Measurements from ENCODE around the gene BCL2L12. TPM values are rescaled to one million over a fixed set of nuclear protein-coding genes. Genes with fewer than 3 reads are reported as not detected.
"Not testable (repeated sequence)": the region's sequence is repeated elsewhere in the genome, so short reads cannot be mapped to it uniquely, and the experiment has no call there.

The BCL2L12 gene, protein sequence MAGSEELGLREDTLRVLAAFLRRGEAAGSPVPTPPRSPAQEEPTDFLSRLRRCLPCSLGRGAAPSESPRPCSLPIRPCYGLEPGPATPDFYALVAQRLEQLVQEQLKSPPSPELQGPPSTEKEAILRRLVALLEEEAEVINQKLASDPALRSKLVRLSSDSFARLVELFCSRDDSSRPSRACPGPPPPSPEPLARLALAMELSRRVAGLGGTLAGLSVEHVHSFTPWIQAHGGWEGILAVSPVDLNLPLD
- total RNA-seq (2014; rRNA removed; shearing (Covaris generic)), result 34.3 and 42.5 TPM in 2 replicates

DNA sequence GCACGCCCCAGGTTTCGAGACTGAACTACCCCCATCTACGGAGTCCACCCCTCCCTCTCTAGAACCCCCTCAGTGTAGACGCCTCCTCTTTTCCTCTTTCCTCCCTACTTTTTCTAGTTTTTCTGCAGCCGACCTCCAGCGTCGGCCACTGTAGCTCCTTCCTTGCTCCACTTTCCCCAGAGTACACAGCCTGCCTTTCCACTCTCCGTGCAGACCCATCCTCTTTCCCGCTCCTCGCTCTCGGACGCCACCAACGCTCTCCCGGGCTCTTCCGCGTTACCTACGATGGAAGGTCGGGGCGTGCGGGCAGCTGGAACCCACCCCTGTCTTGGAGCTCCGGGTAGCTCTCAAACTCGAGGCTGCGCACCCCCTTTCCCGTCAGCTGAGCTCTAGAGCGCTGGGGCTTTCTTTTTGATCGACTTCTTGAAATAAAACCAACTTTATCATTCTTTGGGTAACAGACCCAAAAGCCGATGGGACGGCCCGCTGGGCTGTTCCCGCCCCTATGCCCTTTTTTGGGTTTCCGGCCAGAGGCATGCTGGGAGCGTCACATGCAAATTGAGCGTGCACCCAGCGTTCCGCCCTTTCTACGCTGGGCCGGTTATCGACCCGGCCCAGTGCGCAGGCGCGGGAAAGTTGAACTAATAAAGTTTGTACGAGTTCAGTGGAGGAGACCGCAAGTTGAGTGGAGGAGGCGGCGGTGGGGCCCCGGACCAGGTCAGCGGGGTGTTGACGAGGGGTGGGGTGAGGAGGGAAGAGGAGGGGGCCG is at the start of gene BCL2L12, which contains the start of gene IRF3:
TSS of gene BCL2L12 (plus strand) at position 583 of the 769 bp plus-strand sequence. CDS start 760 bp downstream, outside the sequence.
TSS of gene IRF3 (minus strand) at position 507 of the 769 bp plus-strand sequence. CDS start 1,019 bp downstream, outside the sequence.
- peak within 1 kb of the TSS; percentile 90 for H3K4me3 ChIP-seq (ENCODE audit: insufficient read depth, low read depth, low read length)
- H3K27me3 ChIP-seq (ENCODE audit: control insufficient read depth, insufficient read depth, low read length), result no peaks in the 10 kb centered on the region
- peaks cover 29% of the 10 kb centered on the region for H3K36me3 ChIP-seq (replicated peaks; ENCODE audit: control insufficient read depth, insufficient read depth, low read length)
- DNase-seq, result peak; percentile 97

DNA sequence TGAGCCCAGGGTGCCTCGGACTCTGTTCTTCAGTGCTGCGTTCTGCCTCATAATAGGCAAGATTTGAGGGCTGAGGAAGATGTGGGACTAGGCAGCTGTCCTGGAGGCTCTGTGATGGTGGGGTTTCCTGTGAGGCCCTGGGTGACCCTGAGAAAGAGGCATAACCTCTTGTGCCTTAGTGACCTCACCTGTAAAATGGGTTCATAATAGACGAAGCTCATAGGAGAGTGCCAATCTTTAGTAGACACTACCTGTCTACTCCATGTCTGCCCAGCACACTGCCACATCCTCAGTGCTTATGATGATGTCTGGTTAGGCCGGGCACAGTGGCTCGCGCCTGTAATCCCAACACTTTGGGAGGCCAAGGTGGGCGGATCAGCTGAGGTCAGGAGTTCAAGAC is 49.2 kb upstream of the BCL2L12 start:
- H3K36me3 ChIP-seq (replicated peaks; ENCODE audit: control insufficient read depth, insufficient read depth, low read length), result peaks cover 35% of the 10 kb centered on the region
- no peaks in the 10 kb centered on the region for H3K27me3 ChIP-seq (ENCODE audit: control insufficient read depth, insufficient read depth, low read length)
- H3K4me3 ChIP-seq (ENCODE audit: insufficient read depth, low read depth, low read length), result no peak overlapping the region
- no peak for DNase-seq

DNA sequence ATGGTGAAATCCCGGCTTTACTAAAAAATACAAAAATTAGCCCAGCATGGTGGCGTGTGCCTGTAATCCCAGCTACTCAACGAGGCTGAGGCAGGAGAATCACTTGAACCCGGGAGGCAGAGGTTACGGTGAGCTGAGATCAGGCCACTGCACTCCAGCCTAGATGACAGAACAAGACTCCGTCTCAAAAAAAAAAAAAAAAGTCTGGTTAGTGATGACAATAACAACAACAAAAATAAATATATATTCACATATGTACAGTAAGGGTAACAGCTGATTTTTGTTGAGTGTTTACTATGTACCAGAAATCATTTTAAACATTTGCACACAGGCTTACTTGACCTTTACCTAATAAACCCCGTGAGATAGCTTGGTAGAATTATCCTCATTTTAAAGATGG is 48.8 kb upstream of the BCL2L12 start:
- no peaks in the 10 kb centered on the region for H3K27me3 ChIP-seq (ENCODE audit: control insufficient read depth, insufficient read depth, low read length)
- DNase-seq, result no peak
- no peak overlapping the region for H3K4me3 ChIP-seq (ENCODE audit: insufficient read depth, low read depth, low read length)
- H3K36me3 ChIP-seq (replicated peaks; ENCODE audit: control insufficient read depth, insufficient read depth, low read length), result peaks cover 38% of the 10 kb centered on the region

DNA sequence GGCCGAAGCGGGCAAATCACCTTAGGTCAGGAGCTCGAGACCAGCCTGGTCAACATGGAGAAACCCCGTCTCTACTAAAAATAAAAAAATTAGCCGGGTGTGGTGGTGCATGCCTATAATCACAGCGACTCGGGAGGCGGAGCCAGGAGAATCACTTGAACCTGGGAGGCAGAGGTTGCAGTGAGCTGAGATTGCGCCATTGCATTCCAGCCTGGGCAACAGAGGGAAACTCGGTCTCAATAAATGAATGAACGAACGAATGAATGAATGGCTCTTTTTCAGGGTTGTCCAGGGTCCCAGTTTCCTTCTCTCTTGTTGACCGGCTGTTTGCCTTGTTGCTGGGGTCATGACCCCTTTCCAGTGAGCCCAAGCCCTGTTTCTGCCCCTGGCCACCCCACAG is 47.9 kb upstream of the BCL2L12 start:
- H3K27me3 ChIP-seq (ENCODE audit: control insufficient read depth, insufficient read depth, low read length); H3K4me3 ChIP-seq (ENCODE audit: insufficient read depth, low read depth, low read length); DNase-seq: not testable (repeated sequence)
- H3K36me3 ChIP-seq (replicated peaks; ENCODE audit: control insufficient read depth, insufficient read depth, low read length), result peaks cover 38% of the 10 kb centered on the region

DNA sequence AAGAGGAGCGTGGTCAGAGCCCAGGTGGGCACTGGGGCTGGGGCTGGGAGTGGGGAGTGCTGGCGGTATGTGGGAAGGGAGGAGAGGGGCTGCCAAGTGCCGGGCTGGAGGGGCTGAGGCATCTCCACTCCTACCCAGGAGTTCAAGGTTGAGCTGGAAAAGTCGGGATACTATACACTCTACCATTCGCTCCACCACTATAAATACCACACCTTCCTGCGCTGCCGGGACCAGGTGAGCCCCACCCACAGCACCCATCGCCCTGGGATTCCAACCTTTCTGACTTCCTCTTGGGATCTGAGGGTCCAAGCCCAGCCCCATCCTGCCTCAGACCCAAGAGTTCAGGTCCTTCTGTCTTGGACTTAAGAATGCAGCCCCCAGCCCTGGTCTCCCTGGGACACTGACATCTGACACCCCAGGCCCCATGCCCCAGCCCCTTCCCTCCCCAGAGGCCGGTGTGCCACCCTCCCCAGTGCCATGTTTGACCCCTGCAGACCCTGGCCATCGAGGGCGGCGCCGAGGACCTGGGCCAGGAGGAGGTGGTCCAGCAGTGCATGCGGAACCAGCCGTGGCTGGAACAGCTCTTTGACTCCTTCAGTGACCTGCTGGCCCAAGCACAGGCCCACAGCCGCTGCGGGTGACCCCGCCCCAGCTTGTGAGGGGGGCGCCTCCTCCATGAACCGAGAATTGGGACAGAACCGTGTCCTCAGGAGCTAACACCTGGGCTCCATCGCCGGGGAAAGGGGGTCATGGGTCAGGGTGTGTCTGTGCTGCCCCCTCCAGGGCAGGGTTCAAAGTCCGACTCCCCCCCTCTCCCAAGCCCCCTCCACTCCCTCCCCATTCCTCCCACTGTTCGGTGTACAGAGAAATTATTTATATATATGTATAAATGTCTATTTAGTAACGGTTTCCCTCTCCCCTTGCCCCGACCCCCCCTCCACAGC is 40.5 kb upstream of the BCL2L12 start:
- H3K4me3 ChIP-seq (ENCODE audit: insufficient read depth, low read depth, low read length), result no peak overlapping the region
- peak; percentile 77 for DNase-seq
- H3K27me3 ChIP-seq (ENCODE audit: control insufficient read depth, insufficient read depth, low read length), result no peaks in the 10 kb centered on the region
- peaks cover 14% of the 10 kb centered on the region for H3K36me3 ChIP-seq (replicated peaks; ENCODE audit: control insufficient read depth, insufficient read depth, low read length)

DNA sequence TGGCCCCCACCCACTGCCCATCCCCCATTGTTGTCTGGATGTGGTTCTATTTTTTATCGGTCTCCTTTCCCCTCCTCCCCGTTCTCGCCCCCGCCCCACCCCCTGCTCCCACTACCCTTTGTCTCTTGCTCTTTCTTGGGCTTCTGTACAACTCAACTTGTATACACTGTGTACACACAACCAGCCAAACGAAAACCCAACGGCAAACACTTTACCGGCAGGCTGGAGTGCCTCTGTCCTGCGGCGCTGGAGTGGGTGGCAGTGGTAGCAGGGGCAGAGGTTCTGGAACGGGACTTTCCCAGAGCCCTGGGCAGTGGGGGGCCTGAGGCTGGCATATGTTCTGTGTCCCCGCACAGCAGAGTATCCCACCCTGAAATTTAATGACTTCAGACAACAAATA is 39.5 kb upstream of the BCL2L12 start:
- H3K36me3 ChIP-seq (replicated peaks; ENCODE audit: control insufficient read depth, insufficient read depth, low read length), result peaks cover 13% of the 10 kb centered on the region
- no peak for DNase-seq
- H3K27me3 ChIP-seq (ENCODE audit: control insufficient read depth, insufficient read depth, low read length), result no peaks in the 10 kb centered on the region
- no peak overlapping the region for H3K4me3 ChIP-seq (ENCODE audit: insufficient read depth, low read depth, low read length)

DNA sequence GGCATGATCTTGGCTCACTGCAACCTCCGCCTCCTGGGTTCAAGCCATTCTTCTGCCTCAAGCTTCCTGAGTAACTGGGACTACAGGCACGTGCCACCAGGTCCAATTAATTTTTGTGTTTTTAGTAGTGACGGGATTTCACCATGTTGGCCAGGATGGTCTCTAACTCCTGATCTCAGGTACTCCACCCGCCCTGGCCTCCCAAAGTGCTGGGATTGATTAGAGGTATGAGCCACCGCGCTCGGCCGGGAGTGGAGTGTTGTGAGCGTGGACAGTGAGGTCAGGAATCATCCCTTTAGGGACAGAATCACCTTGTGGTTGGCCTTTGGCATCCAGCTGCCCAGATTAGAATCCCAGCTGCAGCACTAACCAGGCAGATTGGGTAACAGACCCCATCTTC is 36.1 kb upstream of the BCL2L12 start:
- Histone ChIP-seq H3K36me3 (replicated peaks; ENCODE audit: control insufficient read depth, insufficient read depth, low read length) (peaks cover 9% of the 10 kb centered on the region), H3K4me3 (ENCODE audit: insufficient read depth, low read depth, low read length) (no peak overlapping the region), H3K27me3 (ENCODE audit: control insufficient read depth, insufficient read depth, low read length) (no peaks in the 10 kb centered on the region)
- no peak for DNase-seq

DNA sequence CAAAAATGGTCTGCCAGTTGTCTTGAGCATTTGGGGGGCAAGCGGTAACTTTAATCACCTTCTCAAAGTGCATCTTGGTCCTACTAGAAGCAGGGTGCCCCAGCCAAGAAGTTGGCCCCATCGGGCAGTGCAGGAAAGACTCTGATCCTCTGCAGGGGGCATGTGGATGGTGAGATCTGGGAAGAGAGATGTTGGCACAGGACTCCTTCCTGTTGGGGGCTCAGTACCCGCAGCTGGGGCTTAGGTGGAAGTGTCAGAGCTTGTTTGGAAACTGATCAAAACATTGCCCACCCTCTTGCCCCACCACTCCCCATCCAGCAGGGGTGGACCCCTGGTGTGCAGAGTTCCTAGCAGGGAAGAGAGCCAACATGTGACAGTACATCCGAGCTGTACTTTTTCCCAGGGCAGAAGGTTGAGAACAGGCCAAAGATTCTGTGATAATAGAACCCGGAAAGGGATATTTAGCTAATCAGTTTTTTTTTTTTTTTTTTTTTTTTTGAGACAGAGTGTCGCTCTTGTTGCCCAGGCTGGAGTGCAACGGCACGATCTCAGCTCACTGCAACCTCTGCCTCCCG is 34.6 kb upstream of the BCL2L12 start:
- Histone ChIP-seq H3K36me3 (replicated peaks; ENCODE audit: control insufficient read depth, insufficient read depth, low read length) (peaks cover 9% of the 10 kb centered on the region), H3K27me3 (ENCODE audit: control insufficient read depth, insufficient read depth, low read length) (no peaks in the 10 kb centered on the region), H3K4me3 (ENCODE audit: insufficient read depth, low read depth, low read length) (no peak overlapping the region)
- peak; percentile 49 for DNase-seq

DNA sequence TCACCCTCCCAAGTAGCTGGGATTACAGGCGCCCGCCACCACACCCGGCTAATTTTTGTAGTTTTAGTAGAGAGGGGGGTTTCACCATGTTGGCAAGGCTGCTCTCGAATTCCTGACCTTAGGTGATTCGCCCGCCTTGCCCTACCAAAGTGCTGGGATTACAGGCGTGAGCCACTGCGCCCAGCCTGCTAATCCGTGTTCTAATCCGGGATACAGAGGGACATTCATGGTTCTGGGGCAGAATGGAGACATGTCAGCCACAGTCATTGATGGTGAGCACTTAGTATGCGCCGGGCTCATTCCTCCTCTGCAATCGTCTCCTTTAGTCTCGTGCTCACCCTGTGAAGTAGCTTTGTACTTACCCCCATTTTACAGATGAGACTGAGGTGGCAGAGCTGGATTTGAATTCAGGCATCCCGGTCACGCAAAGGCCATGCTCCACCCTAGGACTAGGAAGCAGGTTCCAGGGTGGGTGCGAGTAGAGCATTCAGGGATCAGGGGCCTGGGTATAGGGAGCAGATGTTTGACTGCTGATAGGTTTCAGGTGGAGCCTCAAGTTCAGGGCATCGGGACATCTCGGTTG is 34.0 kb upstream of the BCL2L12 start:
- H3K27me3 ChIP-seq (ENCODE audit: control insufficient read depth, insufficient read depth, low read length), result no peaks in the 10 kb centered on the region
- H3K4me3 ChIP-seq (ENCODE audit: insufficient read depth, low read depth, low read length), result no peak overlapping the region
- DNase-seq, result no peak
- peaks cover 4% of the 10 kb centered on the region for H3K36me3 ChIP-seq (replicated peaks; ENCODE audit: control insufficient read depth, insufficient read depth, low read length)

DNA sequence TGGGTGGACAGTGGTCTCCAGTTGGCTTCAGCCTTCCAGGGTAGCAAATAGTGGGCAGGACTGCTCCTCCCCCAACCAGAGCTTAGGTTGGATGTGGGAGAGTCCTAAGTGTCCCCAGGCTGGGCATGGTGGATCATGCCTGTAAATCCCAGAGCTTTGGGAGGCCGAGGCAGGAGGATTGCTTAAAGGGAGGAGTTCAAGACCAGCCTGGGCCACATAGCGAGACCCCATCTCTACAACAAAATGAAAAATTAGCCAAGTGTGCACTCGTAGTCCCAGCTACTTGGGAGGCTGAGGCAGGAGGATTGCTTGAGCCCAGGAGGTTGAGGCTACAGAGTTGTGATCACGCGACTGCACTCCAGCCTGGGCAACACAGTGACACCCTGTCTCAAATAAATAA is 33.2 kb upstream of the BCL2L12 start:
- H3K36me3 ChIP-seq (replicated peaks; ENCODE audit: control insufficient read depth, insufficient read depth, low read length), result peaks cover 1% of the 10 kb centered on the region
- H3K27me3 ChIP-seq (ENCODE audit: control insufficient read depth, insufficient read depth, low read length), result no peaks in the 10 kb centered on the region
- H3K4me3 ChIP-seq (ENCODE audit: insufficient read depth, low read depth, low read length), result no peak overlapping the region
- DNase-seq, result no peak

DNA sequence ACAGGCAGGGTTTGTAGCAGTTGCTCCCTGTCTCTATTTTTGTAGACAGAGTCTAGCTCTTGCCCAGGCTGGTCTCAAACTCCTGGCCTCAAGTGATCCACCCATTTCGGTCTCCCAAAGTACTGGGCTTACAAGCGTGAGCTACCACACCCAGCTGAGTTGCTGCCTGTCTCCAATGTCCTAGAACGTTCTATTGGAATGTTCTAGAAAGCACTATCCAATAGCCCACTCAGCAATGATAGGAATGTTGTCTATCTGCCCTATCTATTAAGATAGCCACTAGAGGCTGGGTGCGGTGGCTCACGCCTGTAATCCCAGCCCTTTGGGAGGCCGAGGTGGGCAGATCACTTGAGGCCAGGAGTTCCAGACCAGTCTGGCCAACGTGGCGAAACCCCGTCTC is 32.5 kb upstream of the BCL2L12 start:
- not testable (repeated sequence) for H3K36me3 ChIP-seq (replicated peaks; ENCODE audit: control insufficient read depth, insufficient read depth, low read length); H3K27me3 ChIP-seq (ENCODE audit: control insufficient read depth, insufficient read depth, low read length); DNase-seq; H3K4me3 ChIP-seq (ENCODE audit: insufficient read depth, low read depth, low read length)

DNA sequence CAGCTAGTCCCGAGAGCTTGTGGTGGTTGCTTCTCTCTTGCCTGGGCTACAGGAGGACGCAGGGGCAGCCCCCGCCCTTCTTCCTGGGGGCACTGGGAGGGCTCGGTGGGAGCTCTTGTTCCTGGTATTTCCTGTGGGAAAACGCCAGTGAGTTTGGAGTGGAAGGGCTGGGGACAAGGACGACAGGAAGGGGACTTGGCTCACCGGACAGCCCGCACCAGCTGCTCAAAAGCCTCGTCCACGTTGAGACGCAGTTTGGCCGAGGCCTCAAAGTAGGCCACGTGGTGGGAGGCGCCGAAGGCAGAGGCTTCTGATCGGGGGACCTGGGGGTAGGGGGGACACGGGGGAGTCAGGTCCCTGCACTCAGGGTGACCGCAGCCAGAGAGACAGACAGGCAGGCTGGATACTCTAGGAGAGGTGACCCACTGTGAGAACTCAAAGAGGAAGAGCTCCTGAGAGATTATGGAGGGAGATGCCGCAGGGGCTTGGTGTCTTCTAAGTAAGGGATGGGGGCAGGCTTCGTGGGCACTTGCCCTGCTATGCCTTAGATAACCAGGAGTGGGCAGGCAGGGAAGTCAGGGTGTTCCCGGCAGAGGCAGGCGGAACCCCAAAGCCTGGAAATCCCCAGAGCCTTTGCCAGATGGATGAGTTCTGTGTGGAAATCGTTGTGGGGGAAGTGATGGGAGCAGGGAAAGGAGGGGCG is 30.1 kb upstream of the BCL2L12 start:
- peak; percentile 65 for DNase-seq
- Histone ChIP-seq H3K27me3 (ENCODE audit: control insufficient read depth, insufficient read depth, low read length) (no peaks in the 10 kb centered on the region), H3K36me3 (replicated peaks; ENCODE audit: control insufficient read depth, insufficient read depth, low read length) (no peaks in the 10 kb centered on the region), H3K4me3 (ENCODE audit: insufficient read depth, low read depth, low read length) (no peak overlapping the region)

DNA sequence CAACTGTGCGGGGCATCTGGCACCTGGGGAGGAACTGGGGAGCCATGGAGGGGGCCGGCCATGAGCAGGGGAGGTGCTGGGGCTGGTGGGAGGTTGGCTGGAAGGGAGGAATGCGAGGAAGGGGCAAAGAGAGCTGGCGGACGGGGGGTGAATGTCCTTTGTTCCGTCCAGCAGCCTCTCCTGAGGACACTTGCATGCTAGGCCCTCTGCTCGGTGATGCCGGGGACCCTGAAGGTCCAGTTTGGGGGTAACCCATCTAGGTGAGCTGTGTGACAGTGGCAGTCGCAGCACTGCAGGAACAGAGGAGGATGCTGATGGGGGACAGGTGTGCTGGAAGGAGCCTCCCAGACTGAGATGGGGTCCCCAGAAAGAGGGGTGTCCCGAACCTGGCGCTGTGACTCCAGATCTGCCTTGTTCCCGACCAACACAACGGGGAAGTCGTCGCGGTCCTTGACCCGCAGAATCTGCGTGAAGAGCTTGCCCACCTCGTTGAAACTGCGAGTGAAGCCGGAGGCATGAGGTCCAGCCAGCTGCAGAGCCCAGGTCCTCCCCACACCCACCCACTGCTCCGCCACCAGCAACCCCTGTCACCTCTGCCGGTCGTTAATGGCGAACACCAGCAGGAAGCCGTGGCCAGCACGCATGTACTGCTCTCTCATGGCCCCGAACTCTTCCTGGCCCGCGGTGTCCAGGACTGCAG is 29.4 kb upstream of the BCL2L12 start:
- H3K4me3 ChIP-seq (ENCODE audit: insufficient read depth, low read depth, low read length), result no peak overlapping the region
- DNase-seq, result no peak
- no peaks in the 10 kb centered on the region for H3K27me3 ChIP-seq (ENCODE audit: control insufficient read depth, insufficient read depth, low read length)
- no peaks in the 10 kb centered on the region for H3K36me3 ChIP-seq (replicated peaks; ENCODE audit: control insufficient read depth, insufficient read depth, low read length)
